ENCODE measurements around the gene HPX. TPM values are rescaled to one million over a fixed set of nuclear protein-coding genes. Genes with fewer than 3 reads are reported as not detected.

HPX gene
- total RNA-seq, 8 experiments from 2014 or later = 0.45 to 6.3 (median 1.2) TPM

DNA sequence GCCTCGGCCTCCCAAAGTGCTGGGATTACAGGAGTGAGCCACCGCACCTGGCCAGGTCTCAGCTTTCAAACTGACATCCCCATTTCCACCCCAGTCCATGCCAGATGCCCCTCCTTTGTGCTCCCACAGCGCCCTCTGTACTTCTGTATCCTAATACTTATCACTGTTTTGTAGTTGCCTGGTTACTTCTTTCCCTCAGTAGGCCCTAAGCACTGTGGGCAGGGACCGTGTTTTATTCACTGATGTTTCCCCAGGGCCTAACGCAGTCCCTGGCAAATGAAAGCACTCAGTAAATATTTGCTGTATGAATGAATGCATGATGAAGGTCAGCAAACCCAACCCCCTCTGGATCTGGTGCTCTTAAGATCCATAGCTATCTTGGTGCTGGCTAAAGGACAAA, 35.1 kb upstream of the HPX start:
- ATAC-seq (replicated peaks in 6 of 8) = peak in 1 of 8 experiments; percentile 23
- H3K27ac ChIP-seq = no peak overlapping the region
- no peak overlapping the region for H3K4me3 ChIP-seq
- 10 to 100% (median 69%) methylated on average over 1 to 4 of the region's 5 CpGs; no CpG with 5 or more reads in 3 of the 10 experiments for WGBS, 10 experiments
- H3K4me1 ChIP-seq (replicated peaks in 1 of 2) = peaks cover 18 to 24% of the 10 kb centered on the region in 2 donors
- in situ Hi-C loops (cut with MboI; ENCODE audit: low pct_unique_long_range_greater_than_20kb in 2 of 9, low sequenced_read_pairs in 9 of 9, unreplicated experiment in 9 of 9) = no loop called here

DNA sequence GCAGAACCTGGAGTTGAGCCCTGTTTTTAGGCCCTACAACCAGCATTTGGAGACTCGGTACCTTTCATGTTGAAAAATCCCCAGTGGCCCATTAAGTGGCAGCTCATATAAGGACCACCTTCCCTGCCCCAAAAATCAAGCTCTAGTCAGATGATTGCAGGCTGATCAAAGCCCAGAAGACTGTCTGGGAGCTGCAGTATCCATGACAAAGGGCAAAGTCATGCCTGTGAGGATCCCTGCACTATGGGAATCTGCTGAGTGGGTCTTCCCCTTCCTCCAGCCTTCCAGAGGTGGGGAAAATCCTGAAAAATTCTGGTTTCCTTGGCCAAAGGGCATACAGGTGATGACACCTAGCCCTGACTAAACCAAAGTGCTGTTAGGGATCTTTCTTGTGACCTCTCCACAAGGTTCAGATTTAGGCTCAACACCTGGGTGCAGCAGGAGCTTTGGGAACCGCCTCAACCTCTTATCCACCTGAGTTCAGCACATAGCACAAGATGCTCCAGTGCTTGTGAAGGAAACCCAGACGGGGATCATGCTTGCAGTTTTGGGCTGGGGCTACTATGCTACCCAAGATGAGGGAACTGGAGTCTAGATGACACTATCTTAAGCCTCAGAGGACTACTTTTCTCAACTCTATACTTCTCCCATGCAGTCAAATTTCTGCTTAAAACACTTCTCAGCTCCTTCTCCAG, 34.2 kb upstream of the HPX start:
- H3K27ac ChIP-seq = peak overlapping the region; percentile 85 to 86
- in situ Hi-C loops (cut with MboI; ENCODE audit: low pct_unique_long_range_greater_than_20kb in 2 of 9, low sequenced_read_pairs in 9 of 9, unreplicated experiment in 9 of 9) = no loop called here

DNA sequence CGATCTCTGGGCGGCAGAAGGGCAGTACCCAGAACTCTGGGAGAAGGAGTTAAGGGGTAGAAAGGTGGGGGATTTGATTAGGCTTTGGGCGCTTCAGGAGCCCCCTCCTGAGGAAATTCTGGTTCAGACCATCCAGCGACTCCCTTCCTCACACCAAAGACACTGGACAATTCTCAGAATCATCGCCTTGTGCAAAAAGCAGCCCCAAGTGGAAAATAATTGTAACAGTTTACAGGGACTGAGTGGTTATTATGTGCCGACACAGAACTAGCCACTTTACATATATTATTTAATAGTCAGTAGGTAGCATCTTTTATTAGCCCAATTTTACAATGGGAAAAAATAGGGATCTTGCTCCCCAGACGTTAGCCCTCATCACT, 33.6 kb upstream of the HPX start:
- in situ Hi-C loops (cut with MboI; ENCODE audit: low pct_unique_long_range_greater_than_20kb in 2 of 9, low sequenced_read_pairs in 9 of 9, unreplicated experiment in 9 of 9) = no loop called here

More for the DNA sequence above, 34.2 kb upstream of the HPX start:
- no peak for ATAC-seq (replicated peaks in 6 of 8)
- WGBS, 10 experiments = 32 to 100% (median 68%) methylated on average over 1 to 3 of the region's 3 CpGs; no CpG with 5 or more reads in 2 of the 10 experiments
- Histone ChIP-seq H3K4me1 (replicated peaks in 1 of 2) (peaks cover 13 to 18% of the 10 kb centered on the region in 2 donors), H3K4me3 (peak overlapping the region in 2 of 5 donors; percentile 50 to 70)

DNA sequence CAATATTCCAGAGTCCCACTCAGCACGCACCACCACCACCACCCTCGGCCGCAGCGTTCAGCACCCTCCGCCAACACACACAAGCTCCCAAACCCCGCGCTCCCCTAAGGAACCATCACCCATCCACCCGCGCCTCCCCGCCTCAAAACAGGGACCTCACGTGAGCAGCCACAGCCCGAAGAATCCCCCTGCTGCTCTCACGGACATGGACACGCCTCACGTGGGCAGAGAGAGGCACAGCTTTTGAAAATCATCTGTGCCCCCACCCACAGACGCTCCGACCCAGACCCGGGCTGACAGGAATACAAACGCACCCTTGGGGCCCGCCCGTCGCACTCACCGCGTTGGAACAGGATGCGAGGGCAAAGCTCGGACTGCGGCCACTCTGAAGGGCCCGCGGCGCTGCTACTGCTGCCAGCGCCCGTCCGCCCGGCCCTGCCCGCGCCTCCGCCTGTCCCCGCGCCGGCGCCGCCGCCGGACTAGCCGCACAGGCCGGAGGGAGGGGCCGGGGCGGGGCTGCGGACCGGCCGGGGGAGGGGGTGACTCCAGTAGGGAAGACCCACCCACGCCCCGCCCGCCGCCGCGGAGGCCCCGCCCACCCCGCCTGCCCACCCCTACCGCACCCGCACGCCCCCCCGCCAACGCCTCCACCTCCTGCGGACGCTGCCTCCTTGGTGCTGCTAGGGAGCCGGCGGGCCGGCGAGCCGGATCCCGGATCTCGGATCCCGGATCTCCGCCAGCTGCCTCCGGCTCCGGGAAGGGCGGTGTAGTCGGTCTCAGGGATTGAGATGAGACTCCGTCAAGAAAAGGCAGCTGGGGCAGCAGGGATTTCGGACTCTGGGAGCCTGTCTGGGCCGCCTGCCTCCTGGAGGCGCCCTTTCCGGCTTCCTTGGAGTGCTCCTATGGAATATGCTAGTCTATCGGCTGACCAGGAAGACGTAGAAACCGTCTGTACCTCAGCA, 32.9 kb upstream of the HPX start, which contains the start of gene TRIM3:
Gene TRIM3, minus strand, starts transcription at position 491 of the 962 bp plus-strand sequence. CDS start 8,246 bp downstream, outside the sequence.
- in situ Hi-C loops (cut with MboI; ENCODE audit: low pct_unique_long_range_greater_than_20kb in 2 of 9, low sequenced_read_pairs in 9 of 9, unreplicated experiment in 9 of 9) = no loop called here

More for the DNA sequence above, 33.6 kb upstream of the HPX start:
- Histone ChIP-seq H3K27ac (peak overlapping the region; percentile 85 to 86), H3K4me1 (replicated peaks in 1 of 2) (peaks cover 13 to 16% of the 10 kb centered on the region in 2 donors), H3K4me3 (peak overlapping the region; percentile 49 to 90 (median 50))
- ATAC-seq (replicated peaks in 6 of 8) = no peak
- WGBS, 10 experiments = 0 to 100% (median 58%) methylated on average over 1 to 6 of the region's 7 CpGs; no CpG with 5 or more reads in 1 of the 10 experiments

DNA sequence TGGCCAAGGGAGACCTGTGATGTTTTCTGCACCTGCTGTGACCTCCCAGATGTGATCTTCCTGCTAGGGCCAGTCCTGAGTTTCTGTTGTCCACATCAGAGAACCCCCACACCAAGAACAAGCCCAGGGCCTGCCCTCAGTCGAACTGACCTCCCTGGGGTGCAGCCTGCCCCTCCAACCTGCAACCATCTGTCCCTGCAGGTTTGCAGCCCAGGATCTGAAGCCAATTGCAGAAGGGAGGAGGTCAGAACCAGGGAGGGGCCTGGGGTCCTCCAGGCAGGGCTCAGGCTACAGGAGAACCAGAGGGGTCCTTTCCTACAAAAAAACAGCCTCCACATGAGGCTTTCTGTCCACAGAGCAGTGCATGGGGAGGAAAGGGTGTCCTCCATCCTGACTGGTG, 32.1 kb upstream of the HPX start:
- in situ Hi-C loops (cut with MboI; ENCODE audit: low pct_unique_long_range_greater_than_20kb in 2 of 9, low sequenced_read_pairs in 9 of 9, unreplicated experiment in 9 of 9) = no loop called here
- peak overlapping the region; percentile 49 to 90 (median 50) for H3K4me3 ChIP-seq
- WGBS, 10 experiments = 0 to 20% methylated on average over 1 of the region's 1 CpG; no CpG with 5 or more reads in 8 of the 10 experiments
- ATAC-seq (replicated peaks in 6 of 8) = no peak
- H3K27ac ChIP-seq = peak overlapping the region; percentile 26 to 65
- H3K4me1 ChIP-seq (replicated peaks in 1 of 2) = peaks cover 16% of the 10 kb centered on the region in 2 donors

More for the DNA sequence above, 32.9 kb upstream of the HPX start, which contains the start of gene TRIM3:
- H3K4me3 ChIP-seq = peak within 1 kb of the TSS; percentile 49 to 90 (median 50)
- ATAC-seq (replicated peaks in 6 of 8) = peak; percentile 69 to 87 (median 80)
- H3K27ac ChIP-seq = peak within 1 kb of the TSS; percentile 85 to 86
- peaks cover 15 to 16% of the 10 kb centered on the region in 2 donors for H3K4me1 ChIP-seq (replicated peaks in 1 of 2)
- WGBS, 10 experiments = 0 to 18% (median 2%) methylated on average over 3 to 10 of the region's 87 CpGs; no CpG with 5 or more reads in 7 of the 10 experiments

DNA sequence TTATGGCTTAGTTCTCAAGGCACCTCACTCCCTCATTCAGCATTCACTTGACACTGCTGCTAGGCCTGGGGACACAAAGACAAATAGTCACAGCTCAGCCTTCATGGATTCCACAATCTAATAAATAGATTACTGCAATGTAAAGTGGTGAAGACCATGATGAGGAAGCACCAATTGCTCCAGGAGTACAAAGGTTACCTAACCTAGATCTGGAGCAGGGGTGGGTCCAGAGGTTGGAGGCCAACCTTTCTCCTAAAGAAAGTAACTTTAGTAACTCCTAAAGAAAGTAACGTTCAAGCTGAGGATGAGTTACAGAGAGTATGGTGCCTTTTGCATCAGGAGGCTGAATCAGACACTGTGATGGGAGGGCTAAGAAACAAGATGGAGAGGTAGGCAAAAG, 28.8 kb upstream of the HPX start:
- ATAC-seq (replicated peaks in 6 of 8) = no peak
- 91 to 100% (median 100%) methylated on average over 1 of the region's 1 CpG; no CpG with 5 or more reads in 5 of the 10 experiments for WGBS, 10 experiments
- in situ Hi-C loops (cut with MboI; ENCODE audit: low pct_unique_long_range_greater_than_20kb in 2 of 9, low sequenced_read_pairs in 9 of 9, unreplicated experiment in 9 of 9) = no loop called here
- Histone ChIP-seq H3K4me3 (no peak overlapping the region), H3K4me1 (replicated peaks in 1 of 2) (peaks cover 14% of the 10 kb centered on the region in 2 donors), H3K27ac (no peak overlapping the region)

DNA sequence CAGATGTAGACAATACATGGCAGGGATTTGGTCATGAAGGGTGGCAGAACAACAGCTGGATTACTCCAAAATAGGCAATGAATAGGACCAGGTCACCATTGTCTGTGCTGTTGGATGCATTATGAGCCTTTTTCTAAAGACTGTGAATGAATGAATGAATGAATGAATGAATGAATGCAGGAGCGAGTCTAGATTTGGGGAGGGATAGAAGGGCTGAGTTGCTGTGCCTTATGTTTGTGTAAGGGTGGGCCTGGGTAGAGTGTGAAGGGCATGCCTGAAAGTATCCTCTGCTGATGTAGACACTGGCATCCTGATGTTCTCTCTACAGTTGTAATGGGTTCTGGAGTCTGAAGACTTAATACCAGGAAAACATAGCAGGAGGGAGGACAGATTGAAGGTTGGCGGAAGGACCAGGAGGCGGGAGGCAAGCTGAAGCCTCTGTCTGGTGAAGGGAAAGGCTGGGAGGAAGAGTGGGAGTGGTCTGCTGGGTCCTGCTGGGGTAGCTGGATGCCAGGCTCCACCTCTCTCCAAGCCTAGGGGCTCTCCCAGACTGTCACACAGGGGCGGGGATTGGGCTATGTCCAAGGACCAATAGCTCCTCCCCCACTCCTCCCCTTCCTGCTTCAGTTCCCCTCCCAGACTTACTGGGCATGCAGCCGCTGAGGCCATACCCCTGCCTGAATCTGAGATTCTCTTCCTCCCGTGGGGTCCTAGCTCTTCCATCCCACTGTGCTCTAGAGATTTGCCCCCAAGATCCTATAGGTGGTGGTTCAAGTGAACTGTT, 28.1 kb upstream of the HPX start:
- in situ Hi-C loops (cut with MboI; ENCODE audit: low pct_unique_long_range_greater_than_20kb in 2 of 9, low sequenced_read_pairs in 9 of 9, unreplicated experiment in 9 of 9) = no loop called here
- Histone ChIP-seq H3K4me3 (no peak overlapping the region), H3K27ac (no peak overlapping the region), H3K4me1 (replicated peaks in 1 of 2) (peaks cover 11% of the 10 kb centered on the region in 2 donors)
- ATAC-seq (replicated peaks in 6 of 8) = peak; percentile 32 to 67 (median 60)
- 14 to 100% (median 65%) methylated on average over 1 to 4 of the region's 6 CpGs; no CpG with 5 or more reads in 1 of the 10 experiments for WGBS, 10 experiments

DNA sequence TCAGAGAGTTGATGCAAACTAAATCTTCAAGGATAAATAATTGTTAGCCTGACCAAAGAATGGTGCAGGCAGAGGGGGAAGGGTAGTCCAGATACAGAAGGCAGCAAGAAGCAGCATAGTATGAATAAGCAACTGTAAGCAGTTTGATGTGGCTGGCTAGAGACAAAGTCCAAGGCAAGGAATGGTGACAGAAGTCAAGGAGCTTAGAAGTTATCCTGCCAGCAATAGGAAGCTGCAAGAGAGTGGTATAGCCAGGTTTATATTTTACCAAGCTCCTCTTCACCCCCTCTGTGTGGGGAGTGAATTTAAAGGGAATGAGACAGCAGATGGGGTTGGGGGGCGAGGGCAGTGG, 18.3 kb upstream of the HPX start:
- WGBS, 10 experiments = 43 to 100% (median 60%) methylated on average over 1 of the region's 1 CpG; no CpG with 5 or more reads in 5 of the 10 experiments
- Histone ChIP-seq H3K4me3 (no peak overlapping the region), H3K27ac (no peak overlapping the region), H3K4me1 (replicated peaks in 1 of 2) (no peaks in the 10 kb centered on the region)
- ATAC-seq (replicated peaks in 6 of 8) = peak in 1 of 8 experiments; percentile 42
- in situ Hi-C loops (cut with MboI; ENCODE audit: low pct_unique_long_range_greater_than_20kb in 2 of 9, low sequenced_read_pairs in 9 of 9, unreplicated experiment in 9 of 9) = no loop called here

DNA sequence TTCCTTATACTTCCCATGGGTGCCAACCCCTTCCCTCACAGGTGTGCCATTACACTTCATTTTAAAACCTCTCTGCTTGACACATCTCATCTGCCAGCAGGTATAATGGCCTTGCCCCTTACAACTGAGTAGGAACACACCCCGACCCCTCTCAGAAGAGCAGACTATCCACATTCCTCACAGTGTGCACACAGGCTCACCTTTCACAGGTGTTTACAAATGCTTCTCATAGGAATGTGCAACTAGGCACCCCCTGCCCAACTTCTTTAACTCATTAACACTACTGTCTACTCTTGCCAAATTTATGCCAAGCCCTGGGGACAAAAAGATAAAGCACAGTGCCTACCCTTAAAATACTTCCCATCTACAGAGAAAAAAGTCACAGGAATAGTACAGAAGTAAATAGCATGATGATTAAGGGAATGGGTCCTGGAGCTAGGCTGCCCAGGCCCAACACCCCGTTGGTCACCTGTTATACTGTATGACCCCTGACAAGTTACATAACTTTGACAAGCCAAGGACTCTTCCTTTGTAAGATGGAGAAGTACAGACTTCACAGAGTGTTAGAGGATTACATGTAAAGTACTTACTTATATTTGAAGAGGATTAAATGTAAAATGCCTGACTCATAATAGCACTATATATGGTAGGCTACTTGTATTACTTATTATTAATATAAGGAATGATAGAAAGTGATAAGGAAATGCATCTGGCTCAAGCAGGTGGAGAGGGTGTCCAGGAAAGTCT, 17.7 kb upstream of the HPX start:
- no peaks in the 10 kb centered on the region for H3K4me1 ChIP-seq (replicated peaks in 1 of 2)
- 62 to 100% (median 77%) methylated on average over 1 to 2 of the region's 2 CpGs; no CpG with 5 or more reads in 5 of the 10 experiments for WGBS, 10 experiments
- in situ Hi-C loops (cut with MboI; ENCODE audit: low pct_unique_long_range_greater_than_20kb in 2 of 9, low sequenced_read_pairs in 9 of 9, unreplicated experiment in 9 of 9) = no loop called here
- no peak overlapping the region for H3K27ac ChIP-seq
- peak in 1 of 8 experiments; percentile 83 for ATAC-seq (replicated peaks in 6 of 8)
- H3K4me3 ChIP-seq = no peak overlapping the region

DNA sequence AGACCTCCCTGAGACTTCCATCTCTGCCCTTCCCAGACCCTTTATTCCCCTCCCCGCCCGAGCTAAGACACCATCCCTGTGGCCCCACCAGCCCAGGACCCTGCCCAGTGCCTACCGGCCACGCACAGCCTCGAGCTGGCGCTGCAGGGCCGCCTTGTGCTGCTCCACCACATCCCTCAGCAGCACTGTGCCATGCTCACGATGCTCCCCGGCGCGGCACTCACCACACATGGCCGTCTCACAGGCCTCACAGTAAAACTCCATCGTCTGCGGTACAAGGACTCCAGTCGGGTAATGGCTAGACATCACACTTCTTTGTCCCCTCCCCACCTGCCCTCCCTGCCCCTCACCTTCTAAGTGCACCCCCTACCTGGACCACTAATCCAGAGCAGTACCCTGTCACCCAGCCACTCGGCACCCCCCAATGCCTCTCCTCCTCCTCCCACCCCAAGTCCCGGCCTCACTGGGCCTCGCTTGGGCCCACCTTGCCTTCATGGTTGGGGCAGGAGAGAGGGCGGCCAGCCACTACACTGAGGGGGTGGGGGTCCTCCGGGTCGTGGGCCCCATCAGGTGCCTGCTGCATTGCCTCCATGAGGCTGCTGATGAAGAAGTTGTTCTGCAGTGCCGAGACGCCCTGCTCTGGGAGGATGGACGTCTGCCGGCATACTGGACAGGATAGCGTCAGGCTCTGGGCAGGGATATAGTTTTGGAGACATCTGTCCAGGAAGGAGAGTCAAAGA, 17.0 kb upstream of the HPX start:
- ATAC-seq (replicated peaks in 6 of 8) = no peak
- in situ Hi-C loops (cut with MboI; ENCODE audit: low pct_unique_long_range_greater_than_20kb in 2 of 9, low sequenced_read_pairs in 9 of 9, unreplicated experiment in 9 of 9) = no loop called here
- 80% methylated on average over 1 to 4 of the region's 26 CpGs; no CpG with 5 or more reads in 7 of the 10 experiments for WGBS, 10 experiments
- H3K27ac ChIP-seq = no peak overlapping the region
- no peak overlapping the region for H3K4me3 ChIP-seq
- no peaks in the 10 kb centered on the region for H3K4me1 ChIP-seq (replicated peaks in 1 of 2)

DNA sequence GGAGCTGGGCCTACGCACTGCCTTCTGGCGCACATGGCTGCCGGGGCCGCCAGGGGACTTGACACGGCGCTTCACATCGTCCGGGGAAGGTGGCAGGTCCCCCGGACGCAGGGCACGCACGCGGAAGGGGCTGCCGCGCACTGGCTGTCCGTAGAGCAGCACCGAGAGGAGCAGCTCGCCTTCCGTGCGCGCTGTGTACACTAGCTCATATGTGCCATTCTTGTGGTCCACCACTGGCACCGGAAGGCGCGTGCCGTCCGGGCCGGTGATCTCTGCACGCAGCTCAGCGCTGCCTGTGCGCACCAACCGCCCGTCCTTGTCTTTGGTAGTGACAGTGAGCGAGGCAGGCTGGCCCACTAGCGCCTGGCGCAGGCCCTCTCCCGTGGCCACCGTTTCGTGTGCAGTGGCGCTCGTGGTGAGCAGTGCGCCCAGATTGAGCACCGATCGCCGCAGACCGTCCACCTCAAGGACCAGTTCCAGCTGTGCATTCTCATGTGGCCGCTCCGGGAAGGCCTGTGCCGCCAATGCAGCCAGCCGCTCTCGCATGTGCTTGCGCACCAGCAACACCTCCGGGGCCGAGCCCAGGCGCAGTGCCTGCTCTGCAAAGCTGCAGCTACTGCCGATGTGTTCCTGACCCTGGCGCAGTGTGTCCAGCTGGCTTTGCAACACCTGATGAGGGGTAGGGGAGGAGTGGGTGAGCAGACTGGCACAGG, 15.7 kb upstream of the HPX start:
- 80 to 100% (median 95%) methylated on average over 2 to 16 of the region's 56 CpGs; no CpG with 5 or more reads in 2 of the 10 experiments for WGBS, 10 experiments
- ATAC-seq (replicated peaks in 6 of 8) = no peak
- in situ Hi-C loops (cut with MboI; ENCODE audit: low pct_unique_long_range_greater_than_20kb in 2 of 9, low sequenced_read_pairs in 9 of 9, unreplicated experiment in 9 of 9) = no loop called here

More for the DNA sequence above, 15.7 kb upstream of the HPX start:
- Histone ChIP-seq H3K27ac (no peak overlapping the region), H3K4me1 (replicated peaks in 1 of 2) (no peaks in the 10 kb centered on the region), H3K4me3 (no peak overlapping the region)
